Gastrocnemius medialis (tissue), 4 donors: Measurements from ENCODE around the gene FRK. TPM values are rescaled to one million over a fixed set of nuclear protein-coding genes. Genes with fewer than 3 reads are reported as not detected.

Experiments used
- ATAC-seq, 2 donors: fragments of 150-250 bp; one replicate each; pipeline ENCODE4 v1.9.1; 2016
- DNase-seq, 2 donors: peaks; one replicate each; pipeline ENCODE4 v3.0.0-alpha.2; 2019
- H3K27ac ChIP-seq, 4 donors: fragments of 200-600 bp; sonication (generic); 1 replicate in 1 of 4; 2 replicates in 3 of 4; pipeline ENCODE4 v1.5.1; 2016 to 2018; ENCODE audit warnings: mild to moderate bottlenecking in 2 of 4, moderate library complexity in 1 of 4
- H3K27me3 ChIP-seq, 3 donors: fragments of 200-600 bp; sonication (generic) in 2 of 3; 1 replicate in 1 of 3; 2 replicates in 2 of 3; pipeline versions ENCODE4 v1.5.1 to v1.6.0; 2016 to 2019; ENCODE audit warnings: mild to moderate bottlenecking in 1 of 3, moderate library complexity in 1 of 3
- H3K36me3 ChIP-seq, 2 donors: fragments of 200-600 bp; sonication (generic) in 1 of 2; one replicate each; pipeline ENCODE4 v1.5.1; 2017 to 2018
- H3K4me1 ChIP-seq, 2 donors: fragments of 200-600 bp; sonication (generic) in 1 of 2; one replicate each; pipeline ENCODE4 v1.5.1; 2016 to 2017; ENCODE audit warnings: mild to moderate bottlenecking in 2 of 2
- H3K4me3 ChIP-seq, 4 donors: fragments of 200-600 bp; sonication (generic) in 3 of 4; 1 replicate in 1 of 4; 2 replicates in 3 of 4; pipeline ENCODE4 v1.5.1; 2016 to 2019; ENCODE audit warnings: mild to moderate bottlenecking in 2 of 4
- H3K9me3 ChIP-seq, 3 donors: fragments of 200-600 bp; sonication (generic) in 2 of 3; 1 replicate in 1 of 3; 2 replicates in 2 of 3; pipeline ENCODE4 v1.5.1; 2016 to 2019
- POLR2A ChIP-seq, 2 donors: fragments of 450-650 bp; IDR thresholded peaks; one replicate each; pipeline ENCODE4 v1.6.1; 2017; ENCODE audit warnings: antibody characterized with exemption in 2 of 2, mild to moderate bottlenecking in 2 of 2, moderate library complexity in 2 of 2
- in situ Hi-C, 4 donors: fragments of 200-750 bp; cut with MboI; loops; one replicate each; pipeline versions ENCODE4 v1.15.0 to v1.8.0; 2017; ENCODE audit warnings: low sequenced_read_pairs in 4 of 4
- intact Hi-C: fragments of 100-400 bp; cut with DNase I; formaldehyde crosslinking; loops from one replicate; pipeline ENCODE4 v1.15.1; 2023; ENCODE audit warnings: low total_unique reads
- total RNA-seq, 4 donors: library from RNA; depleted of rRNA; stranded (reverse); fragments of >200 nt; gene quantifications; one replicate each; pipeline versions ENCODE4 v1.1.0 to v1.2.3, GENCODE V29; 2016
- TF ChIP-seq, protein P1 (sequence below), 5 experiments: fragments of 450-650 bp in 3 of 5; fragments of 200-600 bp in 2 of 5; sonication (generic) in 2 of 5; IDR thresholded peaks in 4 of 5; conservative IDR thresholded peaks in 1 of 5; 1 replicate in 4 of 5; 2 replicates in 1 of 5; pipeline ENCODE4 v1.5.1; 2016 to 2019; ENCODE audit warnings: antibody characterized with exemption in 5 of 5, mild to moderate bottlenecking in 3 of 5, moderate library complexity in 3 of 5

FRK gene
- total RNA-seq, 4 donors from 2014 or later = 1.3 to 4.8 (median 1.7) TPM

- H3K4me3 ChIP-seq = no peak overlapping the region
- TF ChIP-seq, protein P1, sequence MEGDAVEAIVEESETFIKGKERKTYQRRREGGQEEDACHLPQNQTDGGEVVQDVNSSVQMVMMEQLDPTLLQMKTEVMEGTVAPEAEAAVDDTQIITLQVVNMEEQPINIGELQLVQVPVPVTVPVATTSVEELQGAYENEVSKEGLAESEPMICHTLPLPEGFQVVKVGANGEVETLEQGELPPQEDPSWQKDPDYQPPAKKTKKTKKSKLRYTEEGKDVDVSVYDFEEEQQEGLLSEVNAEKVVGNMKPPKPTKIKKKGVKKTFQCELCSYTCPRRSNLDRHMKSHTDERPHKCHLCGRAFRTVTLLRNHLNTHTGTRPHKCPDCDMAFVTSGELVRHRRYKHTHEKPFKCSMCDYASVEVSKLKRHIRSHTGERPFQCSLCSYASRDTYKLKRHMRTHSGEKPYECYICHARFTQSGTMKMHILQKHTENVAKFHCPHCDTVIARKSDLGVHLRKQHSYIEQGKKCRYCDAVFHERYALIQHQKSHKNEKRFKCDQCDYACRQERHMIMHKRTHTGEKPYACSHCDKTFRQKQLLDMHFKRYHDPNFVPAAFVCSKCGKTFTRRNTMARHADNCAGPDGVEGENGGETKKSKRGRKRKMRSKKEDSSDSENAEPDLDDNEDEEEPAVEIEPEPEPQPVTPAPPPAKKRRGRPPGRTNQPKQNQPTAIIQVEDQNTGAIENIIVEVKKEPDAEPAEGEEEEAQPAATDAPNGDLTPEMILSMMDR (IDR thresholded peaks at IDR 0.05 in 4 of 5, conservative IDR thresholded peaks at IDR 0.05 in 1 of 5) = peak; percentile 65 to 87 (median 71)
- TF ChIP-seq POLR2A (IDR thresholded peaks at IDR 0.05) = no peak
- no peaks in the 10 kb centered on the region for H3K27me3 ChIP-seq
- in situ Hi-C loops = loop anchor here (5.0 kb wide), 1 partner anchor 86 kb away; no protein-coding TSS in a partner anchor
- H3K4me1 ChIP-seq = peaks cover 10 to 22% of the 10 kb centered on the region in 2 donors
- no peaks in the 10 kb centered on the region for H3K36me3 ChIP-seq
- ATAC-seq (peak; percentile 75 to 86), DNase-seq (peak; percentile 25 to 50)
- no peaks in the 10 kb centered on the region for H3K9me3 ChIP-seq
- peak overlapping the region in 1 of 4 donors; percentile 3 for H3K27ac ChIP-seq
- intact Hi-C loops = loop anchor here (1.0 kb wide), 1 partner anchor 90 kb away; no protein-coding TSS in a partner anchor
Measured at GRCh38 chr6:116010790-116011401, 49.8 kb downstream of the FRK start.

DNA sequence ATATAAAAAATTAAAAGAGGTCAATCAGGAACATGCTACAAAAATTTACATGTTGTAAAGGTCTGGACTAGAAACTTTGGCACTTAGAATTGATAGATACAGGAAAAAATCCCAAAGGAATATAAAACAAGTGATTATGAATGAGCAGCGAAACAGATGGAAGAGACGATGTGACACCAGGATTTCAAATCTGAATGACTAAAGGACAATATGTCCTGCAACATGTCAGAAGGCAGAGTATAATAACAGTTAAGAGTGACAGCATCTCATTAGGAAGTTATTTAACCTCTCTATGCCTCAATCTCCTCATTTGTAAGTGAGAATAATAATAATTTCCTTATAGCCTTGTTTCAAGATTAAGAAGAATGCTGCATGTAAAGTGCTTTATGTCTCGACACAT lies 50.3 kb downstream of the FRK start:
- intact Hi-C loops (no loop called here), in situ Hi-C loops (loop anchor here (5.0 kb wide), 1 partner anchor 87 kb away; no protein-coding TSS in a partner anchor)
- no peak for ATAC-seq
- DNase-seq = no peak
- Histone ChIP-seq H3K27ac (peak overlapping the region in 1 of 4 donors; percentile 3), H3K9me3 (no peaks in the 10 kb centered on the region), H3K4me1 (peaks cover 10 to 20% of the 10 kb centered on the region in 2 donors), H3K4me3 (no peak overlapping the region), H3K36me3 (no peaks in the 10 kb centered on the region), H3K27me3 (no peaks in the 10 kb centered on the region)
- no peak for TF ChIP-seq POLR2A (IDR thresholded peaks at IDR 0.05)
- TF ChIP-seq, protein P1 (IDR thresholded peaks at IDR 0.05 in 4 of 5, conservative IDR thresholded peaks at IDR 0.05 in 1 of 5) = no peak

GRCh38 chr6:116008470-116009243 lies 52.0 kb downstream of the FRK start:
- peak in 1 of 2 donors; percentile 2 for TF ChIP-seq POLR2A (IDR thresholded peaks at IDR 0.05)
- TF ChIP-seq, protein P1 (IDR thresholded peaks at IDR 0.05 in 4 of 5, conservative IDR thresholded peaks at IDR 0.05 in 1 of 5) = no peak
- intact Hi-C loops (no loop called here), in situ Hi-C loops (no loop called here)
- no peak for DNase-seq
- Histone ChIP-seq H3K4me3 (peak overlapping the region in 2 of 4 donors; percentile 17 to 18), H3K36me3 (no peaks in the 10 kb centered on the region), H3K4me1 (peaks cover 10 to 20% of the 10 kb centered on the region in 2 donors), H3K27me3 (no peaks in the 10 kb centered on the region), H3K9me3 (no peaks in the 10 kb centered on the region), H3K27ac (peak overlapping the region; percentile 26 to 59 (median 48))
- peak in 1 of 2 donors; percentile 31 for ATAC-seq

GRCh38 chr6:116004841-116005815 lies 55.6 kb downstream of the FRK start:
- no peaks in the 10 kb centered on the region for H3K36me3 ChIP-seq
- intact Hi-C loops = no loop called here
- H3K4me1 ChIP-seq = peaks cover 10% of the 10 kb centered on the region in 2 donors
- ATAC-seq = no peak
- no peak for DNase-seq
- no peak for TF ChIP-seq POLR2A (IDR thresholded peaks at IDR 0.05)
- TF ChIP-seq, protein P1 (IDR thresholded peaks at IDR 0.05 in 4 of 5, conservative IDR thresholded peaks at IDR 0.05 in 1 of 5) = no peak
- no peak overlapping the region for H3K4me3 ChIP-seq
- H3K27ac ChIP-seq = no peak overlapping the region
- in situ Hi-C loops = no loop called here
- no peaks in the 10 kb centered on the region for H3K9me3 ChIP-seq
- no peaks in the 10 kb centered on the region for H3K27me3 ChIP-seq
